Mesenteric fat pad (tissue), 1 donor: ENCODE measurements around the gene TPK1. TPM values are rescaled to one million over a fixed set of nuclear protein-coding genes. Genes with fewer than 3 reads are reported as not detected.
"Not testable (repeated sequence)": the region's sequence is repeated elsewhere in the genome, so short reads cannot be mapped to it uniquely, and the experiment has no call there.

Experiments used
- DNase-seq: peaks from one replicate; pipeline ENCODE4 v3.0.0-alpha.2; 2020; ENCODE audit warnings: low spot score
- total RNA-seq: library from RNA; stranded (reverse); fragmentation: NEBNext Ultra II Directional; extraction: Animal tissue kit (Norgen Biotek cat#: 25700); gene quantifications from one replicate; pipeline ENCODE4 v1.2.1, GENCODE V29; 2021
- donor health status: DM: yes; HTN: yes; CAD: no.

The TPK1 gene
- total RNA-seq, 1 donor from 2014 or later, result 8.7 TPM

- DNase-seq, result not testable (repeated sequence)
Measured at GRCh38 chr7:144777889-144778288, 58.0 kb downstream of the TPK1 start.

GRCh38 chr7:144777005-144777839, 58.6 kb downstream of the TPK1 start:
- DNase-seq, result no peak

- no peak for DNase-seq
Measured at GRCh38 chr7:144776447-144776846, 59.4 kb downstream of the TPK1 start.

GRCh38 chr7:144775749-144776148, 60.1 kb downstream of the TPK1 start:
- DNase-seq, result no peak

GRCh38 chr7:144771927-144772326, 63.9 kb downstream of the TPK1 start:
- no peak for DNase-seq

- DNase-seq, result no peak
Measured at GRCh38 chr7:144771174-144771573, 64.7 kb downstream of the TPK1 start.

GRCh38 chr7:144769352-144769751, 66.5 kb downstream of the TPK1 start:
- DNase-seq, result no peak

- DNase-seq, result no peak
Measured at GRCh38 chr7:144768633-144769032, 67.2 kb downstream of the TPK1 start.

- no peak for DNase-seq
Measured at GRCh38 chr7:144763291-144763690, 72.6 kb downstream of the TPK1 start.

- DNase-seq, result no peak
Measured at GRCh38 chr7:144762853-144763252, 73.0 kb downstream of the TPK1 start.

- no peak for DNase-seq
Measured at GRCh38 chr7:144761493-144761892, 74.4 kb downstream of the TPK1 start.

- no peak for DNase-seq
Measured at GRCh38 chr7:144759653-144760052, 76.2 kb downstream of the TPK1 start.

GRCh38 chr7:144747936-144748335, 87.9 kb downstream of the TPK1 start:
- no peak for DNase-seq

GRCh38 chr7:144738708-144739314, 97.0 kb downstream of the TPK1 start:
- no peak for DNase-seq

- no peak for DNase-seq
Measured at GRCh38 chr7:144738146-144738545, 97.7 kb downstream of the TPK1 start.

- no peak for DNase-seq
Measured at GRCh38 chr7:144736880-144737493, 98.9 kb downstream of the TPK1 start.

- DNase-seq, result no peak
Measured at GRCh38 chr7:144735505-144736276, 100.2 kb downstream of the TPK1 start.

GRCh38 chr7:144731661-144732351, 104.0 kb downstream of the TPK1 start:
- DNase-seq, result no peak

- no peak for DNase-seq
Measured at GRCh38 chr7:144730224-144730623, 105.6 kb downstream of the TPK1 start.

GRCh38 chr7:144729226-144729625, 106.6 kb downstream of the TPK1 start:
- no peak for DNase-seq

GRCh38 chr7:144728551-144728950, 107.3 kb downstream of the TPK1 start:
- DNase-seq, result no peak
